Stimulated activated CD4-positive, alpha-beta T cell treated with anti-CD3 and anti-CD28 coated beads, Interleukin-1b, Interleukin-23, amount 100 ng/mL, for 24 hours (primary cell): ENCODE measurements around the gene ACOT11.
"Not testable (repeated sequence)": the region's sequence is repeated elsewhere in the genome, so short reads cannot be mapped to it uniquely, and the experiment has no call there.

ENCODE experiments used
- DNase-seq, 4 experiments: peaks; one replicate each; pipeline ENCODE4 v3.0.0-alpha.2; 2020; ENCODE audit warnings: low read depth in 4 of 4, low spot score in 1 of 4

Gene ACOT11

GRCh38 chr1:54536656-54537055, 11.4 kb upstream of the ACOT11 start:
- not testable (repeated sequence) for DNase-seq

DNA sequence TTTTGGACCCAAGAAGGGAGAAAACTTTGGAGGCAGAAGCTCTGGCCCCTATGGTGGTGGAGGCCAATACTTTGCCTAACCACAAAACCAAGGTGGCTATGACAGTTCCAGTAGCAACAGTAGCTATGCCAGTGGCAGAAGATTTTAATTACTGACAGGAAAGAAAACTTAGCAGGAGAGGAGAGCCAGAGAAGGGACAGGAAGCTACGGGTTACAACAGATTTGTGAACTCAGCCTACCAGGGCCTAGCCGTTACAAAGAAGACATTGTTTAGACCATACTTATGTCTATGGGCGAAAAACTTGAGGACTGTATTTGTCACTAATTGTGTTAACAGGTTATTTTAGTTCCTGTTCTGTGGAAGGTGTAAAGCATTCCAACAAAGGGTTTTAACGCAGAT, 10.4 kb upstream of the ACOT11 start:
- no peak for DNase-seq

DNA sequence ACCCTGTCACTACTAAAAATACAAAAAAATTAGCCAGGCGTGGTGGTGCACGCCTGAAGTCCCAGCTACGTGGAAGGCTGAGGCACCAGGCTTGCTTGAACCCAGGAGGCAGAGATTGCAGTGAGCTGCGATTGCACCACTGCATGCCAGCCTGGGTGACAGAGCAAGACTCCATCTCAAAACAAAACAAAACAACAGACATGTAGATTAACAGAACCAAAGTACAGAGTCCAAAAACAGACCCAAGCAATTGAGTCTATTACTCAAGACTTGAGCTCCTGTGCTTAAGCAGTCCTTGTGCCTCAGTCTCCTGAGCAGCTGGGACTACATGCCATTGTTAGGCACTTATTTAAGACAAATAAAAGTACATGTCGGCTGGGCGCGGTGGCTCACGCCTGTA, 9.5 kb upstream of the ACOT11 start:
- no peak for DNase-seq

DNA sequence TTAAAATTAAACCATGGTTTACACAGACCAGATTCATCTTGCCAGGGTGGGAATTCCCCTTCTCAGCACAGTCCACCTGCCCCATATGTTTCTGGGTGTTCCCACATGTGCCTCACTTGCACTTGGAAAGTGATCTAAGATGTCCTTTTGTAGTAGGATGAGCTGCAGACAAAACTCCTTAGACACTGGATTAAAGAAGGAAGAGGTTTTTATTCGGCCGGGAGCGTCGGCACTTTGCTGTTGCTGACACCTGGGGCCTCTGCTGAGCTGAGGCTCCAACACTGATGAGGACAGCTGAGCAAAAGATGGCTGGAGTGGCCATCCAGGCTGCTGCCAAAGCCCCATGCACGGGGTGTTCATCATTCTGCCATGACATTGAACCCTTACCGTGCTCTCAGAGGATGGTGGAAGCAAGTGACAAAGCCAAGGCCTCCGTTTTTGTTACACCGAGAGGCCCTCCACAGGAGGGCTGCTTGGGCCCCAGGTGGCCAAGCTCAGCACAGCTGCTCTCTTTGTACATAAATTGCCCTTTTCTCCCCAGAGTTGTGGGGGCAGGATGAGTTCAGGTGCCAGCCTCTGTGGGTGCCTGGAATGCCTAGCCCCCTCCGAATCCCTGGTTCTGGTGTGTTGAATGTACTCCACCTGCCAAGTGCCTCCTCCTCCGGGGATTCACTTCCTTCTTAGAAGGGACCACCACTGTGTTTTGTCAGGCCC, 7.3 kb upstream of the ACOT11 start:
- no peak for DNase-seq

DNA sequence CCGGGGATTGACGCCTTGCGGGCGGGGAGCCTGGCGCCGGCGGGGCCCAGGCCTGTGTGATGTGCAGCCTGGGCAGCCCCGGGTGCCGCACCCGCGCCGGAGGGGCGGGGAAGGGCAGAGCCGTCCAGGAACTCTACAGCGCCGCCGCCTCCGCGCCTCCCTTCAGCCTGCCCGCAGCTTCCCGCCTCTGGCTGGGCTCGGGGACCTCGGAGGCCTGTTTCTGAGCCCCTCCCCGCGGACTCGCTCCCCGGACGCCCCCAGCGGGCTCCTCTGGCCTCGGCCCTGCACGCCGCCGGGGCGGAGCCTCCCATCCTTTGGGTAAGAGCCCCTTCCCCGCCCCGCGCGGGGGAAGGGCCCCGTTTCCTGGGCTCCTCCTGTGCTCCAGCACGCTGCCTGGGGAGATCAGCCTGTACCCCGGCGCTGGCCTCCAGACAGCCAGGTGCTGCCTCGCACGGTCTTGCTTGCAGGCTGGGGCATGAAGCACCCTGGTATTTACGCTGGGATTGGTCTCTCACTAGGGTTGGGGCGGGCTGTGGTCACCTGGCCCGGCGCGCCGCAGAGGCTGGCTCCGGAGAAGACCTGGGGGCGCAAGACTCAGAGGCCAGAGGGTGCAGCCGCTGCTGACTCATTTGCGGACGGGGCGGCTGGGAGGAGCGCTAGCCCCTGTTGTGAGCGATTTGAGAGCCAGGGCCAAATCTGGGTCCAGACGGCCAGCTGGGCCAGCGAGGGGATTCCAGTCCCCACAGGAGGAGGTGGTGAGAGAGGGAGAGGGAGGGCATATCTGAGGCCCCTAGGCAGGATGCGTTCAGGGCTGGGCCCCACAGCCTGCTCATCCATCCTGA, 5.7 kb upstream of the ACOT11 start:
- peak in 3 of 4 experiments; percentile 28 to 62 (median 35) for DNase-seq

- DNase-seq = no peak
Measured at GRCh38 chr1:54542962-54543539, 5.0 kb upstream of the ACOT11 start.

GRCh38 chr1:54543729-54544496, 4.1 kb upstream of the ACOT11 start:
- DNase-seq = no peak

GRCh38 chr1:54545916-54546635, 2.0 kb upstream of the ACOT11 start:
- DNase-seq = no peak

DNA sequence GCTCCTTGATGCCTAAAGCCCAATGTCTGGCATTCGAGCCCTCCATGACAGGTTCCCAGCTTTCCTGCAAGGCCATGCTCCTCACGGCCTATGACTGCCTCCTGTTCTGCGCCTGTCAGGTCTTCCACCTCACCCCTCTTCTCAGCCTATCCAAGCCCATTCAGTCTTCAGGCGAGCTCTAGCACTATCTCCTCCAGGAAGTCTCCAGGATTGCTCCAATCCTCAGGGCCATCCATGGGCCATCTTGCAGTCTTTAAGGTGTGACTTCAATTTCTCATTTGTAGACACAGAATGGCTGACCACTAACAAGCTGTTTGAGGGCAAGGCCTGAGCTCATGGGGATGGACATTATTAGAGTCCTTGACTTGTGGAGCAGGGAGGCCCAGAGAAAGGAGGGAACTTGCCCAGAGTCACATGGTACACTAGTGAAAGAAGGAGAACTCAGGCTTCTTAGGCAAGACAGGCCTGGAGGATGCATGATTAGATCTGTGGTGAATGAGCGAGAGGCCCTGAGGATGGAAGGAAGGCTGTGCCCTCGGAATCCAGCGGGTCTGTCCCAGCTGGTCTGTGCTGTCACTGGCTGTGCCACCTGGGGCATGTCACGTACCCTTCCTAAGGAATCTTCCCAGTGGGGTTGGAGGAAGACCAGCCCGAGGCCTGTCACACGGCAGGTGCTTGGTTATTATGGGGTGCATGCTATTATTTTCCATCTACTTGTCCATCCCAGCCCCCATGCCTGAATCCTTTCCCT, 1.2 kb upstream of the ACOT11 start:
- no peak for DNase-seq

GRCh38 chr1:54548389-54549044, 489 bp downstream of the ACOT11 start:
- DNase-seq = no peak

DNA sequence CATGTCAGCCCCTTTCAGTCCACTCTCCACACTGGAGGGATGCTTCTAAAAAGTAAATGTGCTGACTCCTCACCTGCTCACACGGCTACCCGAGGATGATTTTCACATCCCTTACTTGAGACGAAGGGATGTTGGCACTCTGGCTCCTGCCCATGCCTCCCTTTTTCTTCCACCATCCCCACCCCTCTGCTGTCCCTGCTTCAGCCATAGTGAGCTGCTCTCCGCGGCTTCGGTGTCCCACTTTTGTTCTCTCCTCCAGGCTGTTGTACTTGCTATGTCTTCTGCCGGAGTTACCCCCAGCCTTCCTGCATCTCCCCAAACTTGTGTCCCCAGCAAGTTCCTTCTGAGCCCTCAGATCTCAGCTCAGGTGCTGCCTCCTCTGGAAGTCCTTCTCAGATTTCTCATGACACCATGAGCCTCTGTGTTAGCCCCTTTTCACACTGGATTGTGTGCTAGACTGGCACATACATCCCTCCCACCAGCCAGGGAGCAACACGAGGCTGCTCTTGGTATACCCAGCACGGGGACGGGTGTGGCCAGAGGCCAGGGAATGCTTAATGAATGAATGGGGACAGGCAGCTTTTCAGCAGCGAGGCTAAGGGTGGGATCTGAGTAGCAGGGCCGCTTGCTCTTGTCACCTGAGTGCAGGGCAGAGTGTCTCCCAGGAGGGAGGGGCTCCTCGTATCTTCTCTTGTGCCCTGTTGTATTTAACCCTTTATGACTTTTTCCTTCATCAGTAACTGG, 1.3 kb downstream of the ACOT11 start:
- no peak for DNase-seq

GRCh38 chr1:54551891-54552290, 3.9 kb downstream of the ACOT11 start:
- no peak for DNase-seq

DNA sequence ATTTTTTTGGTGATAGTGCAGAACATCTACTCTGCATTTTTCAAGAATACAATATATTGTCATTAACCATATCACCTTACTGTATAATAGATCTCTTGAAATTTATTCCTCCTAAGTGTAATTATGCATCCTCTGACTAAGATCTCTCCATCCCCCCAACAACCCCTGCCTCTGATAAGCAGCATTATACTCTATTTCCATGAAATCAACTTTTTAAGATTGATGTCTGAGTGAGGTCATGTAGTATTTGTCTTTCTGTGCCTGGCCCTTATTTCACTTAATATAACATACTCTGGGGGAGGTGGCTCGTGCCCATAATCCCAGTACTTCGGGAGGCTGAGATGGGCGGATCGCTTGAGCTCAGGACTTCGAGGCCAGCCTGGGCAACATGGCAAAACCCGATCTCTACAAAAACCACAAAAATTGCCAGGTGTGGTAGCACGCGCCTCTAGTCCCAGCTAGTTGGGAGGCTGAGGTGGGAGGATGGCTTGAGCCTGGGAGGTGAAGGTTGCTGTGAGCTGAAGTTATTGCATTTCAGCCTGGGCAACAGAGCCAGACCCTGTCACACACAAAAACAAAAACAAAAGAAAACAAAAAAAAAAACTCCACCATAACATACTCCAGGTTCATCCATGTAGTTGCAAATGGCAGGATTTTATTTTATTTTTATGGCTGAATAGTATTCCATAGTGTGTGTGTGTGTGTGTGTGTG, 5.7 kb downstream of the ACOT11 start:
- DNase-seq = no peak

DNA sequence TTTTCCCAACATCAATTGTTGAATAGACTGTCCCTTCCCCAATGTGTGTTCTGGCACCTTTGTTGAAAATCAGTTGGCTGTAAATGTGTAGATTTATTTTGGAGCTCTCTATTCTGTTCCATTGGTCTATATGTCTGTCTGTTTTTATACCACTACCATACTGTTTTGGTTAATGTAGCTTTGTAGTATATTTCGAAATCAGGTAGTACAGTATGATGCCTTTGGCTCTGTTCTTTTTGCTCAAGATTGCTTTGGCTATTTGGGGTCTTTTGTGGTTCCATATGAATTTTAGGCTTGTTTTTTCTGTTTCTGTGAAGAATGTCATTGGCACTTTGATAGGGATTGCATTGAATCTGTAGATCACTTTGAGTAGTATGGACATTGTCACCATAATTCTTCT, 8.1 kb downstream of the ACOT11 start:
- no peak for DNase-seq

GRCh38 chr1:54557671-54558355, 9.8 kb downstream of the ACOT11 start:
- DNase-seq = no peak

DNA sequence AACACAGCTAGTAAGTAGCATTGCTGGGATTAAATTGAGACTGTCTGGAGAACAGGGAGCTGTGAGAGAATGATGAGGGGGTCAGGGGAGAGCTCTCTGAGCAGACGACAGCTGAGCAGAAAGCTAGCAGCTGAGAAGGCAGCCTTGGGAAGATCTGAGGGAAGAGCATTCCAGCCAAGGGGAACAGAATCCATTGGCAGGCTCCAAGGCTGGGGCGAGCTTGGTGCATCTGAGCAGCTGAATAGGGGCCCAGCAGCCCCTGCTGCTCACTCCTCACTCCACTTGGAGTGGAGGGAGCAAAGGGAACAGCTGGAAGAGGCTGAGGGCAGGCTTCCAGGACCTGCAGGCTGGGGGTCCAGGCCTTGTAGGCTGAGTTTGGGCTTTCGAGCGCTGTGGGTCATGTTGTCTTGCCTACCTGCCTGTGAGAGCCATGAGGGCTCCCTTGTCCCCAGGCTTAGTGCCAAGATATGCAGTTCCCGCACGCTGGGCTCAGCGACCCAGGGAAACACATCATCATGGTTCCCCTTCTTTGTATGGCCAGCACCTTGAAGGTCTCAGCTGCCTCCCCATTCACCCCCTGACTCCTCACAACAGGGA, 10.5 kb downstream of the ACOT11 start:
- DNase-seq = no peak

GRCh38 chr1:54559111-54559548, 11.1 kb downstream of the ACOT11 start:
- DNase-seq = no peak
